Lower leg skin (tissue), 4 donors: Measurements from ENCODE around the gene PATJ. TPM values are rescaled to one million over a fixed set of nuclear protein-coding genes. Genes with fewer than 3 reads are reported as not detected.

ENCODE experiments used
- DNase-seq, 2 donors: peaks; one replicate each; pipeline ENCODE4 v3.0.0-alpha.2; 2019; ENCODE audit warnings: low spot score in 2 of 2
- H3K4me3 ChIP-seq: fragments of 200-600 bp; sonication (generic); 2 replicates; pipeline ENCODE4 v1.5.1; 2017; ENCODE audit warnings: mild to moderate bottlenecking, low read depth; ENCODE audit not compliant: poor library complexity, severe bottlenecking
- CTCF ChIP-seq, 3 donors: fragments of 450-650 bp; IDR thresholded peaks; one replicate each; pipeline ENCODE4 v1.5.1; 2016; ENCODE audit warnings: antibody characterized with exemption in 3 of 3, mild to moderate bottlenecking in 3 of 3, moderate library complexity in 2 of 3
- POLR2A ChIP-seq, 2 donors: fragments of 450-650 bp; IDR thresholded peaks; one replicate each; pipeline ENCODE4 v1.6.1; 2016 to 2017; ENCODE audit warnings: antibody characterized with exemption in 2 of 2, mild to moderate bottlenecking in 1 of 2, moderate library complexity in 1 of 2
- WGBS, 2 donors: methylation state at CpG; one replicate each; pipeline ENCODE4 v1.1.5; 2018; 5-methylcytosine and 5-hydroxymethylcytosine counted together
- intact Hi-C: fragments of 100-400 bp; cut with DNase I; formaldehyde crosslinking; loops from one replicate; pipeline ENCODE4 v1.15.0; 2023; ENCODE audit warnings: low total_unique reads
- total RNA-seq, 4 donors: library from RNA; depleted of rRNA; stranded (reverse); fragments of >200 nt; gene quantifications; one replicate each; pipeline ENCODE4 v1.1.0, GENCODE V29; 2016

PATJ gene
- total RNA-seq, 4 donors from 2014 or later, result 50.5 to 89.3 (median 64.5) TPM

- H3K4me3 ChIP-seq, result no peak overlapping the region
- intact Hi-C loops, result no loop called here
- DNase-seq, result no peak
- TF ChIP-seq CTCF (IDR thresholded peaks at IDR 0.05) (no peak), POLR2A (IDR thresholded peaks at IDR 0.05) (no peak)
These were observed 167.8 kb downstream of the PATJ start for GRCh38 chr1:61910035-61910434.

GRCh38 chr1:61914823-61915482, 172.7 kb downstream of the PATJ start:
- no peak for TF ChIP-seq CTCF (IDR thresholded peaks at IDR 0.05)
- TF ChIP-seq POLR2A (IDR thresholded peaks at IDR 0.05), result no peak
- DNase-seq, result no peak
- H3K4me3 ChIP-seq, result no peak overlapping the region
- WGBS, 2 donors, result 52 to 69% methylated on average over 4 of the region's 4 CpGs
- intact Hi-C loops, result no loop called here

GRCh38 chr1:61921435-61921834, 179.2 kb downstream of the PATJ start:
- DNase-seq, result no peak
- no peak for TF ChIP-seq CTCF (IDR thresholded peaks at IDR 0.05)
- no peak overlapping the region for H3K4me3 ChIP-seq
- intact Hi-C loops, result no loop called here

- intact Hi-C loops, result no loop called here
- TF ChIP-seq CTCF (IDR thresholded peaks at IDR 0.05) (no peak), POLR2A (IDR thresholded peaks at IDR 0.05) (no peak)
- WGBS, 2 donors, result 95 to 98% methylated on average over 3 of the region's 3 CpGs
- H3K4me3 ChIP-seq, result no peak overlapping the region
- no peak for DNase-seq
These were observed 180.7 kb downstream of the PATJ start for GRCh38 chr1:61922950-61923480.

- DNase-seq, result no peak
- intact Hi-C loops, result no loop called here
- TF ChIP-seq POLR2A (IDR thresholded peaks at IDR 0.05) (no peak), CTCF (IDR thresholded peaks at IDR 0.05) (no peak)
- H3K4me3 ChIP-seq, result no peak overlapping the region
- WGBS, 2 donors, result 92 to 95% methylated on average over 1 of the region's 1 CpG
These were observed 183.5 kb downstream of the PATJ start for GRCh38 chr1:61925591-61926298.
